Measurements from ENCODE around the gene DCAF6.

Gene DCAF6

DNA sequence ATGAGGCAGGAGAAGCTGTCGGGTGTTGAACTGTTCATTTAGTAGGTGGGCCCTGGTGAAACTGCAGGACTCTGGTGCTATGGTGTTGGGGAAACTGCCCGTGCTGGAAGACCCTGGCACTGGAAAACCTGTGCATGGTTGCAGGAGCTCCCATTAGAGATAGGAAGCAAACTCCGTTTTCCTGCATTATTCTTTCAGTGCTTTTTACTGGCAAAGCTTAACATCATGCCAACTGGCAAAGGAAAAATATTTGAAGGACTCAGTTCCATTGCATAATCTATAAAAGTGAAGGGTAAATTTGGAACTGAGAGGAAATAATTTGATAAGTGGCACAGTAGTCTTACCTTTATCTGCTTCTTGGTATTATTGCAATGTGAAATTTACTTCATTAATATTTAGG lies 32.1 kb downstream of the DCAF6 start:
- DNase-seq (ENCODE audit: low read depth in 2 of 2): no peak

DNA sequence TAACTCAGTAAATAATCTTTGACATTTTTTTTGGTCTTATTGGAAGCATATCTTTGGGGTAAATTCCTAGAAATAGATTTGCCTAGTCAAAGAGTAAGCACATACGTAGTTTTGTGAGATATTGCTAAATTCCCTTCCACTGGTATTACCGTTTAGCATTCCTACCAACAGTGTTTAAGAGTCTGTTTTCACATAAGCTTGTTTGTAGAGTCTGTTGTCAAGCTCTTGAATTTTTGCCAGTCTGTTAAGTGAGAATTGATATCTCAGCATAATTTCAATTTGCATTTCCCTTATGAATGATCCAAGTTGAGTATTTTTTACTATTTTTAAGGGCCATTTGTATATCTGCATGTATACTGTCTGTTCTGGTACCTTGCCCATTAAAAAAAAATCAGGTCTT lies 37.3 kb downstream of the DCAF6 start:
- DNase-seq (ENCODE audit: low read depth in 2 of 2): no peak

DNA sequence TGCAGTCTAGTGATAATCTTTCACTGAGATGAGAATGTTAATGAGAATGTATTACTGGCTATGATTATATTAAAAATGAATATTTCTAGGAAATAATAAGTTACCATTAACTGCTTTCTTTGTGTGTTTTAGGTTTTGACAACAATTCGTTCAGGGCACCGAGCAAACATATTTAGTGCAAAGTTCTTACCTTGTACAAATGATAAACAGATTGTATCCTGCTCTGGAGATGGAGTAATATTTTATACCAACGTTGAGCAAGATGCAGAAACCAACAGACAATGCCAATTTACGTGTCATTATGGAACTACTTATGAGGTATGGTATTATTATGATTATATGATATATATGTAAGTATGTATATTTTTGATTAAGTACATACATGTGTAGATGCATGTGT lies 38.2 kb downstream of the DCAF6 start:
- DNase-seq (ENCODE audit: low read depth in 2 of 2): no peak

DNA sequence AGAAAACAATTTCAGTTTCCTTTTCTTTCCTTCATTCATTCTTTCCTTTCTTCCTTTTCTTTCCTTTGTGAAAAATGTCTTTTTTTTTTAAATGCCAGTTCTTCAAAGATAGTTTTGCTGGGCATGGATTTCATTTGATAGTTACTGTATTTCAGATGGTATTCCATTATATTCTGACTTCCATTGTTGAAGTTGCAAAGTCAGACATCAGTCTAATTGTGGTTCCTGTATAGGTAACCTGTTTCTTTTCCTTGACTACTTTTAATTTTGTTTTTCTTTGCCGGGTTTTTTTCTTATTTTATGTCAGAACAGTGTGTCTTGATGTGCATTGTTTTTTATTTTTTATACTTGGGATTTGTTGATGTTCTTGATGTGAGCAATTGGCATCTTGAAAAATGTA lies 40.8 kb downstream of the DCAF6 start:
- no peak for DNase-seq (ENCODE audit: low read depth in 2 of 2)

DNA sequence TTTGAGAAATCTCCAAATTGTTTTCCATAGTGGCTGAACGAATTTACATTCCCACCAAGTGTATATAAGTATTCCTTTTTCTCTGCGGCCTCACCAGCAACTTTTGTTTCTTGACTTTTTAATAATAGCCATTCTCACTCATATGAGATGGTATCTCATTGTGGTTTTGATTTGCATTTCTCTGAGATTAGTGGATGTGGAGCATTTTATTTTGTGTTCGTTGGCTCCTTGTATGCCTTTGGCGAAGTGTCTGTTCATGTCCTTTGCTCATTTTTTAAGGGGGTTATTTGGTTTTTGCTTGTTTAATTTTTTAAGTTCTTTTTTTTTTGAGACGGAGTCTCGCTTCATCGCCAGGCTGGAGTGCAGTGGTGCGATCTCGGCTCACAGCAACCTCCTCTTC lies 45.5 kb downstream of the DCAF6 start:
- no peak for DNase-seq (ENCODE audit: low read depth in 2 of 2)

DNA sequence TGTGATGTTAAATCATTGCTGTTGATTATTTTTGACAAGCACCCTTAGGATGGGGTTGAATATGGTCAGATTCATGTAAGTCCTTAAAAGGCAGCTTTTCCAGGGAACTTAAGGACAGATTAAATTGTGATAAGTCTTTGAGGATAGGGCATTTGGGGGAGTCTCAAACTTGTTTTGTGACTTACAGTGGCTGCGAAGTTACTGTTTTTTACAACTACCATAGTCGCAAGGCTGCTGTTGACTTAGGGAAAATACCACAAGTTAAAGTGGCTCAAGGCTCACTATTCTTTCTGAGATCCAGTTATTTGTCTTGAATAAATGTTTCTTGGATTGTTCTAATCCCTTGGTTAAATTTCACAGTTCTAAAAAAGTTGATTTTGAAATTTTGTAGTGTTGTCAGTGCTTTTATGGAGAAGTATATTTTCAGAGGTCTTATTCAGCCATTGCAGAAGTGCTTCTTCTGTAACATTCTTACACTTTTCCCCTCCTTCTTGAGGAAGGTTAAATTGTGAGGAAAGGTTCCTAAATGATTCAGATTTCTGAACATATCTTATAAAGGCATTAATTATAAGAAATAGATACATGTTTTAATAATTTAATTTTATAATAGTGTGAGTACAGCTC lies 47.4 kb downstream of the DCAF6 start:
- no peak for DNase-seq (ENCODE audit: low read depth in 2 of 2)

DNA sequence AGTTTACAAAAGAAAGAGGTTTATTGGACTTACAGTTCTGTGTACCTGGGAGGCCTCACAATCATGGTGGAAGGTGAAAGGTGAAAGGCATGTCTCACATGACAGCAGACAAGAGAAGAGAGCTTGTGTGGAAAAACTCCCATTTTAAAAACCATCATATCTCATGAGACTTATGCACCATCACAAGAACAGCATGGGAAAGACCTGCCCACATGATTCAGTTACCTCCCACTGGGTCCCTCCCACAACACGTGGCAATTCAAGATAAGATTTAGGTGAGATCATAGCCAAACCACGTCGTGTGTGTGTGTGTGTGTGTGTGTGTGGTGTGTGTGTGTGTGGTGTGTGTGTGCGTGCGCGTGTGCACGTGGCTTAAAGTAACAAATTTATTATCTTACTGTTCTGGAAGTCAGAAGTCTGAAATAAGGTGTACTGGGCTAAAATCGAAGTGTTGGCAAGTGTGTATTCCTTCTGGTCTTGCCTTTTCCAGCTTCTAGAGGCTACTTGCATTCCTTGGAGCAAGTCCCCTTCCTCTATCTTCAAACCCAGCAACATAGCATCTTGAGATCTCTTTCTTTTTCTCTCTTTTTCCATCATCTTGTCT lies 48.5 kb downstream of the DCAF6 start:
- DNase-seq (ENCODE audit: low read depth in 2 of 2): no peak

DNA sequence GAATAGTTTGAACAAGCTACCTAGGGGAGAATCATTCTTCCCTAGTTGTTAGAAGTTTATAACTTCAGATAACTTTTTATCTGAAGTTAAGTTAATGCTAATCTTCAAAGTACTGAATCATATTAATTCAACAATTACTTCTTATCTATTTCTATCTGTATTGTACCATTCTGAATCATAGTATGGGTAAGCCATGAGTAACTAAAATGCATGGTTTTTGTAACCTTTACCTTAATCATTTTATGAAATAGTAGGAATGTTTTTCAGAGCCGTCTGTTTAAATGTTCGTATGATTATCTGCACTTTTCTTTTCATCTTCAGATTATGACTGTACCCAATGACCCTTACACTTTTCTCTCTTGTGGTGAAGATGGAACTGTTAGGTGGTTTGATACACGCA lies 50.7 kb downstream of the DCAF6 start:
- no peak for DNase-seq (ENCODE audit: low read depth in 2 of 2)

DNA sequence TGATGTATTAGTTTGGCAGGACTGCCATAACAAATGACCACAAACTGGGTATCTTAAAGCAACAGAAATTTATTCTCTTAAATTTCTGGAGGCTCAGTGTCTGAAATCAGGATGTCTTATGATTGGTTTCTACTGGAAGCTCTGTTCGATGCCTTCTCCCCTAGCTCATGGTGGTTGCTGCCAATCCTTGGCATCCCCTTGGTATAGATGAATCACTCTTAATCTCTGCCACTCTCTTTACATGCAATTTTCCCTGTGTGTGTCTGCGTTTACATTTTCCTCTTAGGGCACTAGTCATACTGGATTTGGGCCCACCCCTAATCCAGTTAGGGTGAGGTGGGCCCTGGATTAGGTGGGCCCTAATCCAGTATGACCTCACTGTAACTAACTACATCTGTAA lies 55.1 kb downstream of the DCAF6 start:
- DNase-seq (ENCODE audit: low read depth in 2 of 2): no peak

DNA sequence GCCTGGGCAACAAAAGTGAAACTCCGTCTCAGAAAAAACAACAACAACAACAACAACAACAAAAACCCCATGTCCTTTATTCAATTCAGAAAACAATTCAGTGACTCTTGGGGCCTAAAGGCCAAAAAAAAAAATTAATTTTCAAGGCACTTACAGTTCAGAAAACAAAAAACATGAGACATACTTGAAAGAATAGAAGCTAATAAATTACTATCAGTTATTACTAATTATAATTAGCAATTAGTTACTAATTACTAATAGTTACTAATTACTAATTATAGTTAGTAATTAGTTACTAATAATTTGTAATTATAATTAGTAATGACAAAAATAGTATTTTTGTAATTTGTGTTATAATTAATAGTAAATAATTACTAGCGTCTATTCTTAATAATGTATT lies 57.2 kb downstream of the DCAF6 start:
- DNase-seq (ENCODE audit: low read depth in 2 of 2): no peak

DNA sequence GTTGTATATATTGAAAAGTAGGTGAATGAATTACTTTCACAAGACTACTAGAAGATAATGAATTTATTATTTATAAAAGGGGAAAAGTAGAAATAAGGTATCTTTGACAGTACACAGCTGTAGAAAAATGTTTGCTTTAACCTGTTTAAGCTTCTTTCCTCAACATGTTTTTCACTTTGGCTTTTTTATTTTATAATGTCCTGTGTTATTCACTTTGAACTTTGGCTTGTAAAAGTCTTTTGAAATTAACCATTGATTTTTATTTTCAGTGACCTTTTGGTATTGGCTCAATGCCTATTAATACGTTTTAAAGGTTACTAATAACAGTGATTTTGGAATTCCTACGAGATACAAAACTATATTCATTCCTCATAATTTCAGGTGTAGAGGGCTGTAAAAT lies 58.1 kb downstream of the DCAF6 start:
- no peak for DNase-seq (ENCODE audit: low read depth in 2 of 2)

DNA sequence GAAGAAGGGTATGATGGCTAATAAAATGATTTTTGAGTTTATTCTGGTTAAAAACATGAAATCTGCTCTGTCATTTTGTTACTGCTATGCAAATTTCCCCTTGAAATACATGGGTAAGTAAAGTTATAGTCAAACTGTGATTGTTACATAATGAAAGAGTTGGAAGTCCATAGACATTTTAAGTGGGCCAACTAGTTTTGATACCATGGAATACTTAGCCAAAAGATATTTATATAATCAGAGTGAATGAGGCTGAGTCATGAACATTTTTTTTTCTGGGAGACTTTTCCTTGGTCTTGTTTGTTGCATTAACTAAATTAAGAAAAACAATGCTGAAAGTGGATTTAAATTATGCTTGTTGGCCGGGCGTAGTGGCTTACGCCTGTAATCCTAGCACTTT lies 58.6 kb downstream of the DCAF6 start:
- no peak for DNase-seq (ENCODE audit: low read depth in 2 of 2)

DNA sequence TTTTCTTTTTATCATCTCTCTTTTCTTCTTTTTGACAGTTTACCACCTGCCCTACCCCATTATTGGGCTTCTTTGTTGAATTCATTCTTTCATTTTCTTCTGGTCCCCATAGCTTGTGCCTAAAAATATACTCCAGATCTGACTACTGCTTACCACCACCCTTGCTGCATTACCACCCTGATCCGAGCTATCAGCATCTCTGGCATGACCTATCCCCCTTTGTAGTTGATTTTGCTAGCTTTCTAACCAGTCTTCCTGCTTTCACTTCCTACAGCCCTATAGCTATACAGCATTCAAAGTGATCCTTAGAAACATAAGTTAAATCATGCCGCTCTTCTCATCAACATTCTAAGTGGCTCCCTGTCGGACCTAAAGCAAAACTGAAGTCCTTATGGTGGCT lies 59.8 kb downstream of the DCAF6 start:
- DNase-seq (ENCODE audit: low read depth in 2 of 2): no peak

DNA sequence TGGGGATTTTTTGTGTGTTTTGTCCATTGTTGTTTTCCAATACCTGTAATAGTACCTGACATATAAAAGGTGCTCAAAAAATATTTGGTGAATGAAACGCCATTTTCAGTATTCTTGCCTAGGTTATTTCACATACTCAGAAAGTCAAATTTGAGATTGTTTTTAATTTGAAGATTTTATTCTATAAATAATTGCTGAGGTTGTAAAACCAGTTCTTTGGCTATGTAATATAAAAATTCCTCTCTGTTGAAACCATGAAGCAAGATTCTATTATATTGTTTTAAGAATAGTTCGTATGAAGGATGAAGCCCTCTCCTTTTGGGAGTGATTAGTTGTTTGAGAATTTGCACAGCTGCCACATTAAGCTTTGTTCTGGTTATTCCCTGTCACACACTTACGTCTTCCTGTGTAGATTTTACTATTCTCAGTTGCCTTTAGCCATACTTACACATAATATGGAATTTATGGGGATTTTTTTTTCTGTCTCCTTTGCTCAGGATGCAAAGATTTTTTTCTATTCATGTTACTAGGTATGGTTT lies 60.6 kb downstream of the DCAF6 start:
- no peak for DNase-seq (ENCODE audit: low read depth in 2 of 2)

DNA sequence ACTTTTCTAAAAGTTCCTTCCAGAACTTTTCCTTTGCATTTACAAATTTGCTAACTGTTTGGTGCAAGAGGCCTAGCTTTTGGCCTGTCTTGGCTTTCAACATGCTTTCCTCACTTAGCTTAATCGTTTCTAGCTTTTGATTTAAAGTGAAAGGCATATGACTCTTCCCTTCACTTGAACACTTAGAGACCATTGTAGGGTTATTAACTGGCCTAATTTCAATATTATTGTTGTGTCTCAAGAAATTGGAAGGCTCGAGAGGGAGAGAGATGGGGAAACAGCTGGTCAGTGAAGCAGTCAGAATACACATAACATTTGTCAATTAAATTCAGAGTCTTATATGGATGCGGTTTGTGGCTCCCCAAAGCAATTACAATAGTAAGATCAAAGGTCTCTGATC lies 63.4 kb downstream of the DCAF6 start:
- DNase-seq (ENCODE audit: low read depth in 2 of 2): no peak

DNA sequence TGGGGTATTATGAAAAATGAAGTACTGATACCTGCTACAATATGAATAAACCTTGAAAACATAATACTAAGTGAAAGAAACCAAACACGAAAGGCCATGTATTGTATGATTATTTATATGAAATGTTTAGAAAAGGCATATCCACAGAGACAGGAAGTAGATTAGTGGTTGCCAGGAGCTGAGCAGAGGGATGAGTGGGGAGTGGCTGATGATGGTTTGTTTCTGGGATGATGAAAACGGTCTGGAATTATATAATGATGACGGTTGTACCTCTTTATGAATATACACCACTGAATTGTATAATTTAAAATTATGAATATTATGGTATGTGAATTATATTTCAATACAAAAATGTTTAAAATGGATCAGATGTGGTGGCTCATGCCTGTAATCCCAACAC lies 64.2 kb downstream of the DCAF6 start:
- no peak for DNase-seq (ENCODE audit: low read depth in 2 of 2)

DNA sequence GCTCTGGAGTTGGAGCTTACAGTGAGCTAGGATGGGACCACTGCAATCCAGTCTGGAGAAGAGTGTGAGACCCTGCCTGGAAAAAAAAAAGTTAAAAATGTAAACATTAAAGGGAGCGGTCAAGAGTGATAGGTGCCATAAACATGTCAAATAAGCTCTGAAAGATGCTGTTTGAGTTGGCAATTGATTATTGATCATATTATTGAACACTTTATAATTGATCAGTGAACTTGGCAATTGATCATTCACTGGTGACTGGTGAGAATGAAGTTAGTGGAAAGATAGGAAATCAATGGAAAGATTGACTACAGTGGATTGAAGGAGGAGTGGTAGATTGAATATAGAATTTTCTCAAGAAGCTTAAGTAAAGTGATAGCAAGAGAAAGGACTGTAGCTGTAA lies 64.7 kb downstream of the DCAF6 start:
- DNase-seq (ENCODE audit: low read depth in 2 of 2): no peak

DNA sequence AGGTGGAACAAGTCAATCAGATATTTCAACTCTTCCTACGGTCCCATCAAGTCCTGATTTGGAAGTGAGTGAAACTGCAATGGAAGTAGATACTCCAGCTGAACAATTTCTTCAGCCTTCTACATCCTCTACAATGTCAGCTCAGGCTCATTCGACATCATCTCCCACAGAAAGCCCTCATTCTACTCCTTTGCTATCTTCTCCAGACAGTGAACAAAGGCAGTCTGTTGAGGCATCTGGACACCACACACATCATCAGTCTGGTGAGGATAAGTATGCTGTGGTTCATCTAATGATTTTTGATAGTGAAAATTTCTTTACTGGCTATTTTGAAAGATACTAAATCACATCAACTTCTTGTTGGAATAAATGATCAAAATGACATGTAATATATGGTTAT lies 68.0 kb downstream of the DCAF6 start:
- no peak for DNase-seq (ENCODE audit: low read depth in 2 of 2)

DNA sequence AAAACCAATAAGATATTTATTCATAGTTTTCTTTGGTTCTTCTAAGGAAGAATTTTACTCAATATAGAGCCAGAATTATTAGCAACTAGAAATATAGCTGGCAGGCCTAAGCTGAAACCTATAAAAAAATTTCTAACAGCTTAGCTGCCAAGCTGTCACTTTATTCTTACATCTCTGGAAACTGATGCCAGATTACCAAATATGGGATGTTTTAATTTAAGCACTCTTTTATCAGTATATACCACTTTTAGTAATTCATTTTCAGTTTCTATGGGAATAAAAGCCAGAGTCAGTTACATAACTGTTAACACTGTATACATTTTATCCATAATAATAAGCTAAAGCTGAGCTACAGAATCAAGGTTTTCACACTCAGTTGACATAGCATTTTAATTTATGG lies 69.0 kb downstream of the DCAF6 start:
- no peak for DNase-seq (ENCODE audit: low read depth in 2 of 2)

DNA sequence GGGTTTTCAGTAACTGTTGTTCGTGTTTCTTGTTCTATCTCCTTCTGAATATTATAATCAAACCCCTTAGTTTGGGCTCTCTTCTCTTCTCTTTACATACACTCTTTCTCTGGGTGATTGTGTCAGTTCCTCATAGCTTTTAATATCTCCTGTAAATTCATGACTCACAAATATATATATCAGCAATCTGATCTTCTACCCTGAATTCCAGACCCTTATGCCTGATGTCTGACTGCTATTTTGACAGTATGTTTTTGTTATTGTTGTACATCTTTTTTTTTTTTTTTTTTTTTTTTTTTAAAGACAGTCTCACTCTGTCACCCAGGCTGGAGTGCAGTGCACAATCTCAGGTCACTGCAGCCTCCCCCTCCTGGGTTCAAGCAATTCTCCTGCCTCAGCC lies 71.2 kb downstream of the DCAF6 start:
- DNase-seq (ENCODE audit: low read depth in 2 of 2): no peak

DNA sequence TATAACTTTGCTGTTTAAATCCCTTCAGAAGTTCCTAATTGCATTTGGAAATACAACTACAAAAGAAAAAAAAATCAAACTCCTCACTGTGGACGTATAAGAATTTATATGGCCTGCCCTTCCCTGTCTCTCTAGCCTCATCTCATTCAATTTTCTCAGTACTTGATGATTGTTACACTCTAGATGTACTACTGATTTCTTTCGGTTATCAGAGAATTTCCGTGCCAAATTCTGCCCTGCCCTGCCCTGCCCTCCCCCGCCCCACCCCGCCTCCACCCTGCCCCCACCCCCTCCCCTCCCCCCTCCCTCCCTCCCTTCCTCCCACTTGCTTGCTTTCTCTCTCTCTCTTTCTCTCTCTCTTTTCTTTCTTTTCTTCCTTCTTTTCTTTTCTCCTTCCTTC lies 72.1 kb downstream of the DCAF6 start:
- DNase-seq (ENCODE audit: low read depth in 2 of 2): no peak

DNA sequence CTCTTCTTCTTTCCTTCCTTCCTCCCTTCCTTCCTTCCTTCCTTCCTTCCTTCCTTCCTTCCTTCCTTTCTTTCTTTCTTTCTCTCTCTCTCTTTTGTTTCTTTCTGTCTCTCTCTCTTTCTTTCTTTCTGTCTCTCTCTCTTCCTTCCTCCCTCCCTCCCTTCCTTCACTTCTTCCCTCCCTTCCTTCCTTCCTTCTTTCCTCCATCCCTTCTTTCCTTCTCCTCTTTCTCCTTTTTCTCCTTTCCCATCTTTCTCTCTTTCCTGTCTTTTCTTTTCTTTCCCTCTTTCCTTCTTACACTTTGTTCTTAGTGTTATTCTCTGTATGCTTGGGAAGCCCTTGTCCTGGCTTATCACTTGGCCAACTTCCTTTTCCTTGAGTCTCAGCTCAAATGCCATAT lies 72.8 kb downstream of the DCAF6 start:
- no peak for DNase-seq (ENCODE audit: low read depth in 2 of 2)

DNA sequence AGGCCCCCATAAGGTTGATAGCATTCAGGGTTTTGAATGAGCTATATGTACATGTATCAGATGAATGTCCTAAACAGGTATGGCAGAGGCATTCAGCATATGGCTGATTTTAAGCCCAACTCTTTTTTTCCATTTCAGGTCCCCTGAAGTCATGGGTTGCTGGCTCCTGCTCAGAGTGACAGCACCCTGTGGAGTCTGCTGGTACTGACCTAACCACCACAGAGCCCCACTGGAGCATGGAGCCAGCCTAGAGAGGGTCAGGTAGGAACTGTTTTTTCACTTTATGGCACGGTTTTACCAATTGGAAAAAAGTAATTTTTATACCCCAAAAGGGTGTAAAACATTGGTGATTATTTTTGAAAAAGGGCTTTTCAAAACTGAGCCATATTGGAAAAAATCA lies 82.9 kb downstream of the DCAF6 start:
- no peak for DNase-seq (ENCODE audit: low read depth in 2 of 2)

DNA sequence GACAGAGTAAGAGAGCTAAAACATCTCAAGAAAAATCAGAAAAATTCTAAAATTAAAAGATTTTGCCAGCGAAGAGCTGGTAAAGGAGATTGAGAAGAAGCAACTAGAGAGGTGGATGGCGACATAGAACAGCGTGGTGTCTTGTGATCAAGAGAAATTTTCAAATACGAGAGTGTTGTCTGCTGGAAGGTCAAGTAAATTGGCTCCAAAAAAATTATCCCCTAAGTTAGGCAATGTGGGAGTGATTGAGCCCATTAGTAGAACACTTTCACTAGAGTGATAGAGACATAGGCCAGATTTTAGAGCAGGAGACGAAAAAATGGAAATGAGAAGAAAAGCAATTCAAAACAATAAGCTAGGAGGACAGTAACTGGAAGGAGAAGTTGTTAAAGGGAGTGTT lies 94.7 kb downstream of the DCAF6 start:
- DNase-seq (ENCODE audit: low read depth in 2 of 2): no peak

Data from stimulated activated CD4-positive, alpha-beta T cell treated with anti-CD3 and anti-CD28 coated beads, Interleukin-15, amount 100 ng/mL, for 48 hours (primary cell).